GM19397 (cell line): ENCODE results near the gene CRB2.
"Not testable (repeated sequence)": the region's sequence is repeated elsewhere in the genome, so short reads cannot be mapped to it uniquely, and the experiment has no call there.

ENCODE experiments used
- ATAC-seq: cut with Tn5 transposase; IDR thresholded peaks from one replicate; pipeline ENCODE4 v1.9.1; 2021; ENCODE audit warnings: mild to moderate bottlenecking, moderate library complexity; ENCODE audit not compliant: unreplicated experiment

Gene CRB2

GRCh38 chr9:123398938-123399337 is 42.9 kb downstream of the CRB2 start:
- not testable (repeated sequence) for ATAC-seq

DNA sequence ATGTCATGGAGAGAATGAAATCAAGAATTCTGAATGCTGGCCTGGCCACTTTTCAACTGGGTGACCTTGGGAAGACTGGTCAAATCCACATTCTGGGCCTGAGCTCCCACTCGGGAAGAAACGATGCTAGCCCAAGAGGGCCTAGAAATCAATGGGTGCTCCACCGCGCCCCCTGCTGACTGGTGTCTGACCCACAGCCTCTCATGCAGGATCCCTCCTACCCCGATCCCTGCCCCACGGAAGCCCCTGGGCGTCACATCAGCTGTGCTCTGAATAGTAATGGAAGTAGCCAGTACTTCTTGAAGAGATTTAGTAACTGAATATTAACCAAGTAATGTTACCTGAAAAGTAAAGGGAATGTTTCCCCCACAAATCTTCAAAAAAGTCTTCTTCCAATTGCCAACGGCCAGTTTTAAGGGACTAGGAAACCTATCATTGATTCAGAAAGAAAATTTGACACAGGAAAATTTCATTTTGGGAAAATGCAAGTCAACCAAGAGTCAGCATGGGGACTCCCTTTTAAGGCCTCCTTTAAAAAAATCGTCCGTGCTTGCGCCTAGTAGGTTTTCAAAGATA is 43.9 kb downstream of the CRB2 start:
- no peak for ATAC-seq

- no peak for ATAC-seq
These were observed 45.0 kb downstream of the CRB2 start for GRCh38 chr9:123400926-123401503.

DNA sequence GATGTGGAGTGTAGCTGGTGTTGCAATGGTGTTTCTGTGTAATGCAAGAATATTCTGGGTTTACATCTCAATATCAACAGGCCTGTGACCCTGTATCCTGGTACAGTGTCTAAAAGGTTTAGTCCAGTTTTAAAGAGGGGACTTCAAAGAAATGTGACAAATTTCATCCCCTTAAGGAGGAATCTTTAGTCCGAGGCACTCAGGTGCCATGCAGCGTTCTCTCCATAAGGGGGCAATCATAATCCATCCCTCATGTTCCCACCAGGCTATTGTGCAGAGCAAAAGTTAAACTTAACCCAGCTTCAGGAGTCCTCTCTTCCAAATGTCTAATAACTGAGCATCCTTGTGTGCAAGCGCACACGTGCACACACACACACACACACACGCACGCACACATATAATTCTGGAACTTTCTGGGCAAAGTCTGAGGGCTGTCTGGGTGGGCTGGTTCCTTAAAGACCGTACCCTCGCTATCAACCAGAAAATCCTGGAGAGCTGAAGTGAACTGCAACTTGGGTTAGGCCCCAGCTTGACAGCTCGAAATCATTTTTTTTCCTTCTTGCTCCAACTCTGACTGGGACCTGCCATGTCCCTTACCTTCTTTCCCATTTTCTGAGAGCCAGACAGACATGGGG is 46.0 kb downstream of the CRB2 start:
- ATAC-seq = no peak

GRCh38 chr9:123402981-123403509 is 47.0 kb downstream of the CRB2 start:
- no peak for ATAC-seq

DNA sequence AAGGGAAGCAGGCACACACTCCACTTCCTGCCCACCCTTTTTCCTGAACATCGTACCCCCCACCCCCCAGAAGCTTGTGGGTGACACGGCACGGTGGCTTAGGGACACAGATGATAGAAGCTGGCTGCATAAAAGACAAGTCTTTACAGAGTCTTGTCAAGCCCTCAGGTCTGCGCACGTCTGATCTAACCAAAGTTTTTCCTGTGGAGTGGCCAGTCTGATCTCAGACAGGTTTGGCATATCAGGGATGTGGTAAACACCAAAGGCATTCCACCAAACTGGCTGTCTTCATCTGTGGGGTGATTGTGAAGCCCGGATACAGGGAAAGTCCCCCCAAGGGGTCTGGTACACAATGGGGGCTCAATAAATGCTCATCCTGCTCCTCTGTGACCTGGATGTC is 50.0 kb downstream of the CRB2 start:
- no peak for ATAC-seq

- ATAC-seq = no peak
These were observed 50.8 kb downstream of the CRB2 start for GRCh38 chr9:123406691-123407216.

DNA sequence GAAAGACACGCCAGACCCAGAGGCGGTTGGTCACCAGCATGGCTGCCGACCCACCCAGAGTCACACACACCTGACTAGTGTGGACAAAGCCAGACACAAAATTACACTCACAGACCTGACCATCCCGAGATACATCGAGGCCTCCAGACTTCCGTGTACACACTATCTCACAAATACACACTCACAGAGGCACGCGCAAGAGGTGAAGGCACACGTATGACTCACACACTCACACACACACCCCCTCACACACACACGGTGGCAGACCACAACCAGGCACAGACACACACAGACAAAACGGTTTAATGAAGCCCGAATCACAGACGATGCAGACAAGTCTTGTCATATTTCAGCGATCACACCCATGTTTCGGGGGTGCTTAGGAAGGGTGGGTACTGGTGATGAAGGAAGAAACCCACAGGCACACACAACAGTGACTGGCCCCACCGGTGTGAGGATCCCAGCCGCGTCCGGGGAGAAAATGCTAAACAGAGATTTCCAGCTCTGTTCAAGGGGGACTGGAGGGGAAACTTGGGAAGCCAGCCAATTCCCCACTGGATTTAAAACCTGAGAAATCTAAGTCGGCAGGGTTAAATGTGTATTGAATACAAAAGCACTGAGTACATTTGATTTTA is 51.3 kb downstream of the CRB2 start:
- ATAC-seq = no peak

- no peak for ATAC-seq
These were observed 52.6 kb downstream of the CRB2 start for GRCh38 chr9:123408313-123409262.

DNA sequence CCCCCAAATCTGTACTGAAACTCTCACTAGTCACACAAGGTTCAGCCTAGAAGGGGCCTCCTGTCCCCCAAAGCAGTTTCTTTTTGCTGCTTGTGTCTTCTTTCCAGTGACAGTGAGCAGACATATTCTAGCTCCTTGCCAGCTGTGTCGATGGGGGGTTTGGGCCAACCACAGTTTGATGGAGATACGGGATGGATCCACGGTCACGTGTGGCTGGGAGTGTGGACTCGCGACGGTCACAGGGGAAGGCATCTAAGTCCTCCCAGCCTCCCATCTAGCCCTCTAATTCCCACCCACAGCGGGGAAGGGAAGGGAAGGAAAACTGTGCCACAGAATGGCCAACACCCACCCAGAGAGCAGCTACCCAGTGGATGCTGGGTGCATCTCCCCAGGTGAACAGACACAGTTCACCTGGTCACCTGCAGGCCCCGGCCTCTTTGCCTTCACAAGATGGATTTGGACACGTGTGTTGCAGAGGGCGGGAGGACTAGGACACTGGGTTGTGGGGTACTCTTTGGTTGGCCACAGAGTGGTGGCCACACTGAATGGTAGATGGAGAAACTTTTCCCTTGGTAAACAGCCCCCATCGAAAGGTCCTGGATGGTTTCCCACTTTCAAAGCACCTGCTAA is 54.4 kb downstream of the CRB2 start:
- ATAC-seq = no peak

- no peak for ATAC-seq
These were observed 55.2 kb downstream of the CRB2 start for GRCh38 chr9:123411191-123411590.

- no peak for ATAC-seq
These were observed 55.6 kb downstream of the CRB2 start for GRCh38 chr9:123411636-123412035.

DNA sequence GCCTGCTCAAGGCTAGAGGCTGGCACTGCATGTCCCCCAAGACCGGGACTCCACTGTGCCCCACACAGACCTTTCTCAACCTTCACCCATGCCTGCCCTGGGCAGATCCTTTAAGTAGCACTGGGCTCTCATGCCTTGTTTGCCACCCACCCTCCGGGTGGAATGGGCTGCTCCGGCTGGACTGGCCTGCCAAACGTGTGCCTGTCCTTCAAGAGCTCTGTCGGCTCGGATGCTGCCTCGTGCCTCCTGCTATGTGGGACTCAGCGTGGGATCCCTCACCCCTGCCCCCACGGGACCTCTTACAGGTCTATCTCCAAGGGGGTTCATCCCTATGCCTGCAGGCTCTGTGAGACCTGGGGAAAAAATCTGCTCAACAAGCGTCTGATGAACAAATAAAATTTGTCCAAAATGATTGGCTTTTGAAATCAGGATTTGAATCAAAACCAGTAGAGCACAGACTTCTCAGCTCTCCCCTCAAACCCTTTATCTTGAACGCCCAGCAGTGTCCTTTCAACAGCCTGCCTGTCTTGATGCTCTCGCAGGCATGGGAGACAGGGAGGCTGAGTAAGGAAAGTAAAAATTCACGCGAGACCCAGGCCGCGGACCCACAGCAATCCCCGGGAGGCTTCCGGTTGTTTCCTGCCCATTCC is 56.3 kb downstream of the CRB2 start:
- no peak for ATAC-seq

- ATAC-seq = no peak
These were observed 58.2 kb downstream of the CRB2 start for GRCh38 chr9:123414204-123414603.

DNA sequence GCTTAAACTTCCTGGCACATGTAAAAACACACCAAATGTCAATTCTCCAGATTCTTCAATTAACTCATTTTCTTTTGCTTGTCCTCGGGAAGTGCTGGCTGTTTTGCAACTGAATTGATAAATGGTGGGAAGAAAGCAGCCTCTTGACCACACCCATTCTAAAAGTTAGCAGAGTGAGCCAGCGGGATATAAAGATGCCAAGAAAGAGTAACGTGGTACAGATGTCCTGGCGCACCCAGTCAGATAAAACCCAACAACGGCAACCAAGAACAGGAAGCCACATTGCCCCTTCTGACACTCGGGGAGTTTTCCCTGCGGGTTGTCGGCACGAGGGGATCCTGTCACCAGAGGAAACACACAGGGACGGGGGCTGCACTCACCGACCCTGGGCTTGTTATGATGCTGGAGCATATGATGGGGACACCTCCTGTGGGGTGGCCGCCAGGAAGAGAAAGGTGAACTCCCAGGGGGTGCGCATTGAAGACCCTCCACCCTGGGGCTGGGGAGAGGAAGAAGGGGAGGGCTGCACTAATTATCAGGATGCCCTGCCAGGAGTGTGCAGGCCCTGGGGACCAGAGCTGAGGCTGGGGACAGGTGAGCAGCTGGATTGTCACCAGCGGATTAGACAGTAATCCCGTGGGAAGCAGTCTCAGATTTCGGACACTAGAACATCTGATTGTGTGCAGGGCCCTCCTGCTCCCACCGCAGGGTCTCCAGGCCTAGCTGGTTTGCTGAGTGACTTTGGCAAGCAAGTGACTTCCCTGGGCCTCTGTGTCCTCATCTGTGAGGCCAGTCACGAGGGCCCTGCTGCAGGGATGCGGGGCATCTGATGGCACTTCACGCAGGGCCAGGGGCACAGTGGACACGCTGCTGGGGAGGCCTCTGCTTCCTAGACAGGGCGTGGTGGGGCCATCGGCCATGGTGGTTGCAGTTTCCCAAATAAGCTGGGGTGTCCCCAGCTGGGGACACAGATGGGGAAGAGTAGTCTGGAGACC is 59.2 kb downstream of the CRB2 start:
- no peak for ATAC-seq

- ATAC-seq = no peak
These were observed 60.2 kb downstream of the CRB2 start for GRCh38 chr9:123416176-123416575.

DNA sequence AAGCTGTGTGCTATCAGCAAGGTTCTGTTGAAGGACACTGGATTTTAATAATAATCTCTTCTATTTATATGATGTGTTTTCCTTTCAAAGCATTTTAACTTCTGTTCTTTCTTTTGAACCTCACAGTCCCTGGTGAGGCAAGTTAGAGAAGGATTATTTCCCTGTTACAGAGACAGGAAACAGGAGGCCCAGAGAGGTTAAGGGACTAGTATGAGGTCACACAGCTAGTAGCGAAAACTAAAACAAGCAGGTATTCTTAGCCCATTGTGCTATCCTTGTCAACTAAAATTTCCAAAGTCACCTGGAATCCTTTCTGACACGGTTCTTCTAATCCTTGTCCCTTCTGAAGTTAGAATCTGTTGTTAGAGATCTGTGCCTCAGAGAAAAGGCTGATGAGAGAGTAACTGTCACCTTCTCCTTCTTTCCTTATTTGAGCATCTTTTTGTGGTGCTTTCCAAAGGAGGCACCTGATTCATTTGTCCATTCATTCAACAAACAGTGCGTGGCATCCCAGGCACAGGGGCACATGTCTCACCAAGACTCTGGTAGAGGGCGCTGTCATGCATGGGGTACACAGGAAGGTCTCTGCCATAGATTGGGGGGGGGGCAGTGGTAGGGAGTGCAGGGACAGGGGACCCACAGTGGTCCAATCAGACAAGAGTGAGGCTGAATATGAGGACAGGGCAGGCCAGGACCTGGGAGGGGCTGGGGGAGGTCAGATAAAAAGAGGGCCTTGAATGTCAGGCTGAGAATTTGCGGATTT is 61.5 kb downstream of the CRB2 start:
- no peak for ATAC-seq

DNA sequence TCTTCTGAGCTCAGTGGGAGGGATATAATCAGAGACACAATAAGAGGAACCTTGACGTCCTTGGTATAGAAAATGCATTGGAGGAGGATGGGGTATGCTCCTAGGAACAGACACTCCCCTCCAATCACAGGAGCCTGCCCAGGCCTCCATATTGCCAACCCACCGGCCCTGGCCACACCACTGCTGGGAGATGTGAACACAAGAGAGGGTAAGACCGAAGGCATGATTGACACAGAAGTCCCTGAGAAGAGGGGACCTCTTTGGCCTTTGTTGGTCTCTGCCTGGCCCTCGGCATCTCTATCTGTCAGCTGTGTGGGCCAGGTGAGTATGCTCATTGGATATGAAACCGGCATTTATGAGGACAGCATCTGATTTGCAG is 62.0 kb downstream of the CRB2 start:
- no peak for ATAC-seq
